H9 (cell line): ENCODE data around the gene LRMDA. TPM values are rescaled to one million over a fixed set of nuclear protein-coding genes. Genes with fewer than 3 reads are reported as not detected.

Experiments used
- DNase-seq: peaks from one replicate; pipeline ENCODE4 v3.0.0-alpha.2; 2017
- H2AFZ ChIP-seq: one replicate; pipeline ENCODE4 v1.6.1; 2013; ENCODE audit warnings: mild to moderate bottlenecking, low read length, control low read depth, moderate library complexity
- H2AK5ac ChIP-seq: 2 replicates; pipeline ENCODE4 v1.6.1; 2013; ENCODE audit warnings: low read length, control low read depth, mixed read lengths; ENCODE audit not compliant: insufficient read length
- H2BK120ac ChIP-seq: one replicate; pipeline ENCODE4 v1.6.1; 2013; ENCODE audit warnings: low read depth, mild to moderate bottlenecking, low read length, control low read depth, inconsistent platforms; ENCODE audit not compliant: poor library complexity, severe bottlenecking
- H2BK12ac ChIP-seq: 2 replicates; pipeline ENCODE4 v1.6.1; 2013; ENCODE audit warnings: low read length, control low read depth, mixed read lengths, low read depth; ENCODE audit not compliant: insufficient read length
- H2BK15ac ChIP-seq: 2 replicates; pipeline ENCODE4 v1.6.1; 2013; ENCODE audit warnings: low read depth, low read length, control low read depth
- H2BK20ac ChIP-seq: one replicate; pipeline ENCODE4 v1.6.1; 2013; ENCODE audit warnings: low read depth, mild to moderate bottlenecking, low read length, control low read depth, inconsistent platforms; ENCODE audit not compliant: poor library complexity, severe bottlenecking
- H2BK5ac ChIP-seq: 2 replicates; pipeline ENCODE4 v1.6.1; 2013; ENCODE audit warnings: low read length, control low read depth, mixed read lengths; ENCODE audit not compliant: insufficient read length
- H3K14ac ChIP-seq: 2 replicates; pipeline ENCODE4 v1.6.1; 2013; ENCODE audit warnings: low read length, control low read depth; ENCODE audit not compliant: insufficient read depth
- H3K18ac ChIP-seq: 2 replicates; pipeline ENCODE4 v1.6.1; 2013; ENCODE audit warnings: low read depth, mild to moderate bottlenecking, mixed read lengths, low read length, control low read depth; ENCODE audit not compliant: insufficient read length
- H3K23ac ChIP-seq: 2 replicates; pipeline ENCODE4 v1.6.1; 2013; ENCODE audit warnings: low read length, control low read depth, mixed read lengths, low read depth; ENCODE audit not compliant: insufficient read length
- H3K23me2 ChIP-seq: 2 replicates; pipeline ENCODE4 v1.6.1; 2013; ENCODE audit warnings: low read depth, mild to moderate bottlenecking, mixed read lengths, low read length, control low read depth; ENCODE audit not compliant: insufficient read length, poor library complexity, severe bottlenecking
- H3K27ac ChIP-seq: 2 replicates; pipeline ENCODE4 v1.5.1; 2013; ENCODE audit warnings: low read length, control low read depth, mixed read lengths, low read depth; ENCODE audit not compliant: insufficient read length
- H3K27me3 ChIP-seq: 2 replicates; pipeline ENCODE4 v1.6.1; 2013; ENCODE audit warnings: low read length, control low read depth, inconsistent platforms; ENCODE audit not compliant: insufficient read depth
- H3K4ac ChIP-seq: 2 replicates; pipeline ENCODE4 v1.6.1; 2013; ENCODE audit warnings: low read depth, mild to moderate bottlenecking, control low read depth, inconsistent platforms, low read length, moderate library complexity
- H3K4me1 ChIP-seq: 2 replicates; pipeline ENCODE4 v1.6.1; 2013; ENCODE audit warnings: low read length, control low read depth, inconsistent platforms; ENCODE audit not compliant: insufficient read depth
- H3K4me2 ChIP-seq: 2 replicates; pipeline ENCODE4 v1.6.1; 2013; ENCODE audit warnings: low read length, control low read depth, mixed read lengths; ENCODE audit not compliant: insufficient read length, insufficient read depth
- H3K56ac ChIP-seq: 2 replicates; pipeline ENCODE4 v1.6.1; 2013; ENCODE audit warnings: low read depth, mild to moderate bottlenecking, mixed read lengths, low read length, control low read depth; ENCODE audit not compliant: insufficient read length
- H3K79me1 ChIP-seq: 2 replicates; pipeline ENCODE4 v1.6.1; 2013; ENCODE audit warnings: low read depth, mild to moderate bottlenecking, moderate library complexity, low read length, control low read depth, inconsistent platforms; ENCODE audit not compliant: insufficient read depth, poor library complexity, severe bottlenecking
- H3K79me2 ChIP-seq: 2 replicates; pipeline ENCODE4 v1.6.1; 2013; ENCODE audit warnings: low read length, control low read depth, inconsistent platforms; ENCODE audit not compliant: insufficient read depth
- H3K9ac ChIP-seq: 2 replicates; pipeline ENCODE4 v1.6.1; 2013; ENCODE audit warnings: low read length, control low read depth, mixed read lengths; ENCODE audit not compliant: insufficient read length; ENCODE audit errors: extremely low read depth
- H3K9me3 ChIP-seq: one replicate; pipeline ENCODE4 v1.6.1; 2013; ENCODE audit warnings: low read depth, low read length, inconsistent platforms; ENCODE audit not compliant: control insufficient read depth
- H3T11ph ChIP-seq: one replicate; pipeline ENCODE4 v1.6.1; 2013; ENCODE audit warnings: mild to moderate bottlenecking, low read length, control low read depth, inconsistent platforms
- H4K20me1 ChIP-seq: one replicate; pipeline ENCODE4 v1.6.1; 2013; ENCODE audit not compliant: control insufficient read depth, insufficient read length, insufficient read depth
- H4K5ac ChIP-seq: 2 replicates; pipeline ENCODE4 v1.6.1; 2013; ENCODE audit warnings: low read depth, mild to moderate bottlenecking, mixed read lengths, low read length, control low read depth; ENCODE audit not compliant: insufficient read length
- H4K8ac ChIP-seq: replicated peaks from 2 replicates; pipeline ENCODE4 v1.6.1; 2013; ENCODE audit warnings: low read length, control low read depth, mixed read lengths, low read depth; ENCODE audit not compliant: insufficient read length
- H4K91ac ChIP-seq: 2 replicates; pipeline ENCODE4 v1.6.1; 2013; ENCODE audit warnings: low read depth, mild to moderate bottlenecking, moderate library complexity, mixed read lengths, low read length, control low read depth; ENCODE audit not compliant: insufficient read length
- H3K27ac Mint-ChIP-seq, 3 experiments: 2 replicates in 2 of 3; 3 replicates in 1 of 3; pipeline ENCODE4 v1.8.0; 2020 to 2021; ENCODE audit warnings: mixed read lengths in 3 of 3, mild to moderate bottlenecking in 1 of 3, moderate library complexity in 1 of 3
- H3K27me3 Mint-ChIP-seq: 2 replicates; pipeline ENCODE4 v1.8.0; 2021; ENCODE audit warnings: low read depth, mild to moderate bottlenecking, moderate library complexity, mixed read lengths
- H3K36me3 Mint-ChIP-seq, 3 experiments: 2 replicates in 2 of 3; 3 replicates in 1 of 3; pipeline ENCODE4 v1.8.0; 2020 to 2021; ENCODE audit warnings: low read depth in 3 of 3, mixed read lengths in 3 of 3; ENCODE audit not compliant: insufficient read depth in 1 of 3
- H3K4me1 Mint-ChIP-seq, 2 experiments: 2 replicates each; pipeline ENCODE4 v1.8.0; 2020; ENCODE audit warnings: mixed read lengths in 2 of 2
- H3K4me3 Mint-ChIP-seq, 2 experiments: 2 replicates in 1 of 2; 3 replicates in 1 of 2; pipeline ENCODE4 v1.8.0; 2020 to 2021; ENCODE audit warnings: mild to moderate bottlenecking in 2 of 2, mixed read lengths in 2 of 2, moderate library complexity in 1 of 2
- H3K9me3 Mint-ChIP-seq, 2 experiments: 2 replicates in 1 of 2; 3 replicates in 1 of 2; pipeline ENCODE4 v1.8.0; 2020; ENCODE audit warnings: mild to moderate bottlenecking in 2 of 2, mixed read lengths in 2 of 2, moderate library complexity in 1 of 2
- CTCF ChIP-seq: fragments of 200-600 bp; sonication (generic); conservative IDR thresholded peaks from 3 replicates; pipeline ENCODE4 v1.8.0; 2021; ENCODE audit warnings: antibody characterized with exemption, mild to moderate bottlenecking
- WGBS: extraction: QIAGEN DNeasy Blood & Tissue Kit; methylation state at CpG from one replicate; pipeline ENCODE4 v1.1.7; 2013; ENCODE audit warnings: missing lambda C conversion rate, low lambda C conversion rate, mixed read lengths; ENCODE audit not compliant: insufficient read length; ENCODE audit errors: extremely low coverage; 5-methylcytosine and 5-hydroxymethylcytosine counted together
- total RNA-seq: library from RNA; stranded (reverse); gene quantifications from 2 replicates; pipeline ENCODE4 v1.2.1, GENCODE V29; 2021

LRMDA gene
- total RNA-seq, 1 experiment from 2014 or later: 1.8 TPM

GRCh38 chr10:75959912-75960311 lies 528.5 kb downstream of the LRMDA start:
- Mint-ChIP-seq H3K9me3 (no peaks in the 10 kb centered on the region; a peak in 1 of 5 replicates), H3K4me1 (peaks cover 3% of the 10 kb centered on the region in 2 experiments; a peak in 2 of 4 replicates), H3K27ac (no peak overlapping the region), H3K27me3 (no peaks in the 10 kb centered on the region), H3K36me3 (no peaks in the 10 kb centered on the region), H3K4me3 (no peak overlapping the region)
- no CpG with 5 or more reads among the region's 1 CpG for WGBS
- DNase-seq: no peak
- H3K14ac ChIP-seq: no peak overlapping the region
- H3K23me2 ChIP-seq: no peaks in the 10 kb centered on the region
- no peak overlapping the region for H2BK12ac ChIP-seq
- H2BK5ac ChIP-seq: no peak overlapping the region
- no peak overlapping the region for H3K4me2 ChIP-seq
- H4K20me1 ChIP-seq: no peaks in the 10 kb centered on the region
- no peak overlapping the region for H2AK5ac ChIP-seq
- H3K27ac ChIP-seq: no peak overlapping the region
- H3K18ac ChIP-seq: no peak overlapping the region
- H3K9me3 ChIP-seq: no peaks in the 10 kb centered on the region
- H2AFZ ChIP-seq: no peak overlapping the region
- no peak overlapping the region for H2BK20ac ChIP-seq
- no peaks in the 10 kb centered on the region for H3K4me1 ChIP-seq
- H2BK15ac ChIP-seq: no peak overlapping the region
- no peak overlapping the region for H3K4ac ChIP-seq
- no peak overlapping the region for H4K91ac ChIP-seq
- H3K9ac ChIP-seq: no peak overlapping the region
- no peak for TF ChIP-seq CTCF
- H3K79me1 ChIP-seq: no peaks in the 10 kb centered on the region
- H3K27me3 ChIP-seq: no peaks in the 10 kb centered on the region
- H2BK120ac ChIP-seq: no peak overlapping the region
- no peak overlapping the region for H3K23ac ChIP-seq
- H3K56ac ChIP-seq: no peak overlapping the region
- H4K8ac ChIP-seq: no peak overlapping the region
- H3T11ph ChIP-seq: no peak overlapping the region
- H4K5ac ChIP-seq: no peak overlapping the region
- H3K79me2 ChIP-seq: no peaks in the 10 kb centered on the region
